OCI-LY1 (cell line): ENCODE data around the gene MAP3K1.
"Not testable (repeated sequence)": the region's sequence is repeated elsewhere in the genome, so short reads cannot be mapped to it uniquely, and the experiment has no call there.

Source experiments
- EZH2 ChIP-seq: fragments of 200-600 bp; sonication (generic), shearing (Covaris generic); IDR thresholded peaks from 2 replicates; pipeline ENCODE4 v1.8.0; 2017; ENCODE audit warnings: borderline replicate concordance, mixed run types, mild to moderate bottlenecking, antibody characterized with exemption, low read length, moderate library complexity, mixed read lengths
- TF ChIP-seq, protein P1 (sequence below): fragments of 200-600 bp; sonication (generic), shearing (Covaris generic); IDR thresholded peaks from 2 replicates; pipeline ENCODE4 v1.5.1; 2017; ENCODE audit warnings: mild to moderate bottlenecking, antibody characterized with exemption, low read length, moderate library complexity, mixed read lengths

DNA sequence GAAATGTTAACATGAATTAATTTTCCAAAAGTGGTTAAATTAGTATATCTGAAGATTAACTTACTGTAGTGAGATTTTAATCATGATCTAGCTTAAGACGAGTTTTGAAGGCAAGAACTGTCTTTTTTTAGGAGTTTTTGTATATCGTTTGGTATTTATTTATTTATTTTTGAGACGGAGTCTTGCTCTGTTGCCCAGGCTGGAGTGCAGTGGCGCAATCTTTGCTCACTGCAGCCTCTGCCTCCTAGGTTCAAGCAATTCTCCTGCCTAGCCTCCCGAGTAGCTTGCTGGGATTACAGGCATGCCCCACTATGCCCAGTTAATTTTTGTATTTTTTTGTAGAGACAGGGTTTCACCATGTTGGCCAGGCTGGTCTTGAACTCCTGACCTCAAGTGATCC, 6.5 kb downstream of the MAP3K1 start:
- TF ChIP-seq, protein P1, sequence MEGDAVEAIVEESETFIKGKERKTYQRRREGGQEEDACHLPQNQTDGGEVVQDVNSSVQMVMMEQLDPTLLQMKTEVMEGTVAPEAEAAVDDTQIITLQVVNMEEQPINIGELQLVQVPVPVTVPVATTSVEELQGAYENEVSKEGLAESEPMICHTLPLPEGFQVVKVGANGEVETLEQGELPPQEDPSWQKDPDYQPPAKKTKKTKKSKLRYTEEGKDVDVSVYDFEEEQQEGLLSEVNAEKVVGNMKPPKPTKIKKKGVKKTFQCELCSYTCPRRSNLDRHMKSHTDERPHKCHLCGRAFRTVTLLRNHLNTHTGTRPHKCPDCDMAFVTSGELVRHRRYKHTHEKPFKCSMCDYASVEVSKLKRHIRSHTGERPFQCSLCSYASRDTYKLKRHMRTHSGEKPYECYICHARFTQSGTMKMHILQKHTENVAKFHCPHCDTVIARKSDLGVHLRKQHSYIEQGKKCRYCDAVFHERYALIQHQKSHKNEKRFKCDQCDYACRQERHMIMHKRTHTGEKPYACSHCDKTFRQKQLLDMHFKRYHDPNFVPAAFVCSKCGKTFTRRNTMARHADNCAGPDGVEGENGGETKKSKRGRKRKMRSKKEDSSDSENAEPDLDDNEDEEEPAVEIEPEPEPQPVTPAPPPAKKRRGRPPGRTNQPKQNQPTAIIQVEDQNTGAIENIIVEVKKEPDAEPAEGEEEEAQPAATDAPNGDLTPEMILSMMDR = not testable (repeated sequence)
- TF ChIP-seq EZH2 = not testable (repeated sequence)
